Gastrocnemius medialis (tissue), 4 donors: ENCODE measurements around the gene PSORS1C2. TPM values are rescaled to one million over a fixed set of nuclear protein-coding genes. Genes with fewer than 3 reads are reported as not detected.

Source experiments
- ATAC-seq, 2 donors: fragments of 150-250 bp; one replicate each; pipeline ENCODE4 v1.9.1; 2016
- DNase-seq, 2 donors: peaks; one replicate each; pipeline ENCODE4 v3.0.0-alpha.2; 2019
- H3K27ac ChIP-seq, 4 donors: fragments of 200-600 bp; sonication (generic); 1 replicate in 1 of 4; 2 replicates in 3 of 4; pipeline ENCODE4 v1.5.1; 2016 to 2018; ENCODE audit warnings: mild to moderate bottlenecking in 2 of 4, moderate library complexity in 1 of 4
- H3K27me3 ChIP-seq, 3 donors: fragments of 200-600 bp; sonication (generic) in 2 of 3; 1 replicate in 1 of 3; 2 replicates in 2 of 3; pipeline versions ENCODE4 v1.5.1 to v1.6.0; 2016 to 2019; ENCODE audit warnings: mild to moderate bottlenecking in 1 of 3, moderate library complexity in 1 of 3
- H3K36me3 ChIP-seq, 2 donors: fragments of 200-600 bp; sonication (generic) in 1 of 2; one replicate each; pipeline ENCODE4 v1.5.1; 2017 to 2018
- H3K4me1 ChIP-seq, 2 donors: fragments of 200-600 bp; sonication (generic) in 1 of 2; one replicate each; pipeline ENCODE4 v1.5.1; 2016 to 2017; ENCODE audit warnings: mild to moderate bottlenecking in 2 of 2
- H3K4me3 ChIP-seq, 4 donors: fragments of 200-600 bp; sonication (generic) in 3 of 4; 1 replicate in 1 of 4; 2 replicates in 3 of 4; pipeline ENCODE4 v1.5.1; 2016 to 2019; ENCODE audit warnings: mild to moderate bottlenecking in 2 of 4
- H3K9me3 ChIP-seq, 3 donors: fragments of 200-600 bp; sonication (generic) in 2 of 3; 1 replicate in 1 of 3; 2 replicates in 2 of 3; pipeline ENCODE4 v1.5.1; 2016 to 2019
- CTCF ChIP-seq, 5 experiments: fragments of 450-650 bp in 3 of 5; fragments of 200-600 bp in 2 of 5; sonication (generic) in 2 of 5; IDR thresholded peaks in 4 of 5; conservative IDR thresholded peaks in 1 of 5; 1 replicate in 4 of 5; 2 replicates in 1 of 5; pipeline ENCODE4 v1.5.1; 2016 to 2019; ENCODE audit warnings: antibody characterized with exemption in 5 of 5, mild to moderate bottlenecking in 3 of 5, moderate library complexity in 3 of 5
- POLR2A ChIP-seq, 2 donors: fragments of 450-650 bp; IDR thresholded peaks; one replicate each; pipeline ENCODE4 v1.6.1; 2017; ENCODE audit warnings: antibody characterized with exemption in 2 of 2, mild to moderate bottlenecking in 2 of 2, moderate library complexity in 2 of 2
- in situ Hi-C, 4 donors: fragments of 200-750 bp; cut with MboI; loops; one replicate each; pipeline versions ENCODE4 v1.15.0 to v1.8.0; 2017; ENCODE audit warnings: low sequenced_read_pairs in 4 of 4
- intact Hi-C: fragments of 100-400 bp; cut with DNase I; formaldehyde crosslinking; loops from one replicate; pipeline ENCODE4 v1.15.1; 2023; ENCODE audit warnings: low total_unique reads
- total RNA-seq, 4 donors: library from RNA; depleted of rRNA; stranded (reverse); fragments of >200 nt; gene quantifications; one replicate each; pipeline versions ENCODE4 v1.1.0 to v1.2.3, GENCODE V29; 2016

PSORS1C2 gene
- total RNA-seq, 4 donors from 2014 or later, result not detected

GRCh38 chr6:31112478-31112877 lies 26.4 kb downstream of the PSORS1C2 start, which contains the start of gene C6orf15:
Gene C6orf15, minus strand, starts transcription at chr6:31112575. Its CDS starts 20 bp downstream, at chr6:31112555.
- intact Hi-C loops, result no loop called here
- Histone ChIP-seq H3K27me3 (peaks cover 0 to 8% (median 0%) of the 10 kb centered on the region in 3 donors), H3K9me3 (no peaks in the 10 kb centered on the region), H3K4me1 (peaks cover 0 to 11% of the 10 kb centered on the region in 2 donors), H3K27ac (no peak within 1 kb of the TSS), H3K4me3 (no peak within 1 kb of the TSS), H3K36me3 (no peaks in the 10 kb centered on the region)
- no peak for ATAC-seq
- no peak for DNase-seq
- TF ChIP-seq CTCF (IDR thresholded peaks at IDR 0.05 in 4 of 5, conservative IDR thresholded peaks at IDR 0.05 in 1 of 5) (no peak), POLR2A (IDR thresholded peaks at IDR 0.05) (no peak)
- in situ Hi-C loops, result no loop called here

- DNase-seq (no peak), ATAC-seq (no peak)
- in situ Hi-C loops (no loop called here), intact Hi-C loops (no loop called here)
- TF ChIP-seq POLR2A (IDR thresholded peaks at IDR 0.05) (no peak), CTCF (IDR thresholded peaks at IDR 0.05 in 4 of 5, conservative IDR thresholded peaks at IDR 0.05 in 1 of 5) (no peak)
- Histone ChIP-seq H3K4me3 (no peak overlapping the region), H3K9me3 (no peaks in the 10 kb centered on the region), H3K4me1 (peaks cover 0 to 11% of the 10 kb centered on the region in 2 donors), H3K27ac (no peak overlapping the region), H3K27me3 (peaks cover 0 to 8% (median 0%) of the 10 kb centered on the region in 3 donors), H3K36me3 (no peaks in the 10 kb centered on the region)
Observed at GRCh38 chr6:31111712-31112111, 27.2 kb downstream of the PSORS1C2 start.

- intact Hi-C loops, result no loop called here
- Histone ChIP-seq H3K27me3 (peaks cover 0 to 8% (median 0%) of the 10 kb centered on the region in 3 donors), H3K27ac (no peak overlapping the region), H3K36me3 (no peaks in the 10 kb centered on the region), H3K4me3 (no peak overlapping the region), H3K4me1 (peaks cover 0 to 11% of the 10 kb centered on the region in 2 donors), H3K9me3 (no peaks in the 10 kb centered on the region)
- DNase-seq (no peak), ATAC-seq (no peak)
- TF ChIP-seq POLR2A (IDR thresholded peaks at IDR 0.05), result no peak
- TF ChIP-seq CTCF (IDR thresholded peaks at IDR 0.05 in 4 of 5, conservative IDR thresholded peaks at IDR 0.05 in 1 of 5), result no peak
- in situ Hi-C loops, result no loop called here
Observed at GRCh38 chr6:31110825-31111582, 27.9 kb downstream of the PSORS1C2 start.

- peaks cover 0 to 8% (median 0%) of the 10 kb centered on the region in 3 donors for H3K27me3 ChIP-seq
- in situ Hi-C loops (no loop called here), intact Hi-C loops (no loop called here)
- ATAC-seq (no peak), DNase-seq (no peak)
- no peaks in the 10 kb centered on the region for H3K9me3 ChIP-seq
- TF ChIP-seq POLR2A (IDR thresholded peaks at IDR 0.05) (no peak), CTCF (IDR thresholded peaks at IDR 0.05 in 4 of 5, conservative IDR thresholded peaks at IDR 0.05 in 1 of 5) (no peak)
- H3K4me3 ChIP-seq, result no peak overlapping the region
- H3K36me3 ChIP-seq, result no peaks in the 10 kb centered on the region
- H3K4me1 ChIP-seq, result no peaks in the 10 kb centered on the region
- H3K27ac ChIP-seq, result no peak overlapping the region
Observed at GRCh38 chr6:31107052-31107451, 31.8 kb downstream of the PSORS1C2 start.
